Measurements from ENCODE around the gene VWA5B2. TPM values are rescaled to one million over a fixed set of nuclear protein-coding genes. Genes with fewer than 3 reads are reported as not detected.
A peak's percentile ranks its signal among the peaks of the same experiment; 100 is the strongest.

VWA5B2 gene
- total and polyA plus RNA-seq, 2 of the 13 experiments (the other 11 are each of a cell fraction or from before 2014, with no cell fraction given), result 0.03 to 0.04 TPM

DNA sequence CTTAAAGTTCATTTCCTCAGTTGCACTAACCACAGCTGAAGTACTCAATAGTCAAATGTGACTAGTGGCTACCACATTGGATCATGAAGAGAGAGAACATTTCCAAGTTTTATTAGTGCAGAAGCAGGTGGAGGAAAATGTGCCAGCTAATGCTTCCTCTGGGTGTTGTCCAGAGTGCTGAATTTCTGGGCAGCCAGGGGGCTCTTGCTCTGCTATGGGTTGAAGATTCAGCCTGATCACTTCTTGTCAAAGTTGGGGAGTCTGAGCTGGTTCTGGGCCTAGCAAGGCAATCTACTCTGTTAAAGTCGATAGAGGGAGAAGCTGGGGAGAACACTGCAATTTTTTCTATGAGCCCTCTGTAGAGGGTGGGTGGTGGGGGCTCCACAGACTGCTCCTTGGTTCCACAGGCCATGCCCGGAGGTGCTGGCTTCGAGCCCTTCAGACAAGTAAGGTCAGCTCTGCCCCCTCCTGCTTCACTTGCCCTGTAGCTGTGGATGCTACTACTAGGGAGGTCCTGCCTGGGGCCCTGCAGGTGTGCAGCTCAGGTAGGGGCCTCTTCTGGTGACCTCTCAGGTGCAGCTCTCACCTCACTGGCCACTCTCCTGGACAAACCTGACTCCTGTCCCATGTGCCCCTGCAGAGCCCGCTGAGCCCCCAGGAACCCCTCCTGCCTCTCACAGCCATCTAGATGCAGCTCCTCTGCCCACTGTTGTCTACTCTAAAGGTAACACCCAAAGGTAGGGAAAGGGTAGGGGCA lies 11.2 kb downstream of the VWA5B2 start (continued):
- TF ChIP-seq, protein P1, sequence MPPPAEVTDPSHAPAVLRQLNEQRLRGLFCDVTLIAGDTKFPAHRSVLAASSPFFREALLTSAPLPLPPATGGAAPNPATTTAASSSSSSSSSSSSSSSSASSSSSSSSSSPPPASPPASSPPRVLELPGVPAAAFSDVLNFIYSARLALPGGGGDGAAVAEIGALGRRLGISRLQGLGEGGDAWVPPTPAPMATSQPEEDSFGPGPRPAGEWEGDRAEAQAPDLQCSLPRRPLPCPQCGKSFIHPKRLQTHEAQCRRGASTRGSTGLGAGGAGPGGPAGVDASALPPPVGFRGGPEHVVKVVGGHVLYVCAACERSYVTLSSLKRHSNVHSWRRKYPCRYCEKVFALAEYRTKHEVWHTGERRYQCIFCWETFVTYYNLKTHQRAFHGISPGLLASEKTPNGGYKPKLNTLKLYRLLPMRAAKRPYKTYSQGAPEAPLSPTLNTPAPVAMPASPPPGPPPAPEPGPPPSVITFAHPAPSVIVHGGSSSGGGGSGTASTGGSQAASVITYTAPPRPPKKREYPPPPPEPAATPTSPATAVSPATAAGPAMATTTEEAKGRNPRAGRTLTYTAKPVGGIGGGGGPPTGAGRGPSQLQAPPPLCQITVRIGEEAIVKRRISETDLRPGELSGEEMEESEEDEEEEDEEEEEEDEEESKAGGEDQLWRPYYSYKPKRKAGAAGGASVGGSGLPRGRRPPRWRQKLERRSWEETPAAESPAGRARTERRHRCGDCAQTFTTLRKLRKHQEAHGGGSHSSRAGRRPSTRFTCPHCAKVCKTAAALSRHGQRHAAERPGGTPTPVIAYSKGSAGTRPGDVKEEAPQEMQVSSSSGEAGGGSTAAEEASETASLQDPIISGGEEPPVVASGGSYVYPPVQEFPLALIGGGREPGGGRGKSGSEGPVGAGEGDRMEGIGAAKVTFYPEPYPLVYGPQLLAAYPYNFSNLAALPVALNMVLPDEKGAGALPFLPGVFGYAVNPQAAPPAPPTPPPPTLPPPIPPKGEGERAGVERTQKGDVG (CRISPR knock-in tag; IDR thresholded peaks at IDR 0.05; ENCODE audit: borderline replicate concordance), result no peak
- TF ChIP-seq TSC22D2 (CRISPR knock-in tag; IDR thresholded peaks at IDR 0.05; ENCODE audit: borderline replicate concordance) (peak; percentile 57; the same call in 1 of the 2 replicates), MIER2 (CRISPR knock-in tag; IDR thresholded peaks at IDR 0.05) (peak; percentile 96), RARA (CRISPR knock-in tag; IDR thresholded peaks at IDR 0.05) (peak; percentile 37), ZSCAN9 (CRISPR knock-in tag; IDR thresholded peaks at IDR 0.05; ENCODE audit: borderline replicate concordance) (peak; percentile 41; the same call in 1 of the 2 replicates), ZEB1 (IDR thresholded peaks at IDR 0.05; ENCODE audit: insufficient replicate concordance, low read depth) (no peak)

GRCh38 chr3:184241141-184241446 lies 11.7 kb downstream of the VWA5B2 start:
- no peaks in the 10 kb centered on the region for H3K79me2 ChIP-seq (ENCODE audit: insufficient read depth, low read length)
- peaks cover 4% of the 10 kb centered on the region for H4K20me1 ChIP-seq (ENCODE audit: insufficient read depth, low read length)
- intact Hi-C loops (cut with micrococcal nuclease; ENCODE audit: unreplicated experiment), result loop anchor here (5.0 to 10.0 kb wide), 2 partner anchors 226 to 344 kb away; partner anchors contain the start of gene ABCC5
- H3K4me3 ChIP-seq (replicated peaks in 1 of 3; ENCODE audit: insufficient read depth in 1 of 3, low read depth in 2 of 3, low read length in 3 of 3), result peak overlapping the region in 1 of 3 experiments; percentile 2; a peak in 1 of 6 replicates
- H3K27ac ChIP-seq (ENCODE audit: extremely low read length, insufficient read depth, low read length), result no peak overlapping the region
- WGBS (ENCODE audit: low lambda C conversion rate), result 0% methylated on average over 1 of the region's 17 CpGs
- ATAC-seq (peak; percentile 10), DNase-seq (ENCODE audit: low spot score) (no peak), FAIRE-seq (no peak)
- ChIA-PET POLR2A (interaction anchor here (1.0 to 1.4 kb wide), 5 partner anchors 11 to 356 kb away, joined by 3 to 8 read pairs (median 4); partner anchors contain the start of genes PARL and VWA5B2), CTCF (ENCODE audit: low intra/inter-chr PET ratio, low total read pairs) (interaction anchor here (1.5 to 1.6 kb wide), 2 partner anchors 12 to 14 kb away, joined by 8 to 13 read pairs; partner anchors contain the start of gene VWA5B2)
- TF ChIP-seq REL (CRISPR knock-in tag; conservative IDR thresholded peaks at IDR 0.05), result 0 out of 2 replicates have a peak, but pooled peaks have one; percentile 10
- TF ChIP-seq ZNF660 (CRISPR knock-in tag; IDR thresholded peaks at IDR 0.05; ENCODE audit: borderline replicate concordance, low read depth), result no peak
- peaks cover 2 to 28% of the 10 kb centered on the region in 2 experiments; a peak in 4 of 5 replicates for H3K27me3 ChIP-seq (ENCODE audit: control insufficient read depth in 1 of 2, insufficient read depth in 2 of 2, low read length in 2 of 2)
- H3K4me1 ChIP-seq (ENCODE audit: insufficient read depth, low read length), result peaks cover 24% of the 10 kb centered on the region
- no peak overlapping the region for H2AFZ ChIP-seq (ENCODE audit: low read length)
- in situ Hi-C loops (cut with HindIII; ENCODE audit: extremely low pct_ligation_motif_present, low pct_unique_long_range_greater_than_20kb), result no loop called here
- BruUV-seq (replicated peaks), result no TSS peak
- no peaks in the 10 kb centered on the region for H3K9me3 ChIP-seq (ENCODE audit: low read length)
- peaks cover 16 to 31% of the 10 kb centered on the region in 2 experiments for H3K36me3 ChIP-seq (replicated peaks in 1 of 2; ENCODE audit: control insufficient read depth in 1 of 2, insufficient read depth in 2 of 2, low read length in 2 of 2)
- H3K9ac ChIP-seq (ENCODE audit: insufficient read depth, low read depth, low read length), result no peak overlapping the region
- H3K4me2 ChIP-seq (ENCODE audit: low read depth, low read length), result peak overlapping the region; percentile 48

All from HepG2 (cell line).